HepG2 (cell line): ENCODE results near the gene METTL23. TPM values are rescaled to one million over a fixed set of nuclear protein-coding genes. Genes with fewer than 3 reads are reported as not detected.

Experiments
- ARID4A ChIP-seq: sonication (generic); formaldehyde crosslinking; IDR thresholded peaks from 2 replicates; pipeline ENCODE4 v1.5.0; 2020; ENCODE audit warnings: mild to moderate bottlenecking, missing genetic modification reagents, borderline replicate concordance
- MTA1 ChIP-seq: sonication (generic); formaldehyde crosslinking; IDR thresholded peaks from 2 replicates; pipeline ENCODE4 v1.4.0; 2020; ENCODE audit warnings: missing genetic modification reagents, mild to moderate bottlenecking, borderline replicate concordance
- PHF8 ChIP-seq: sonication (generic); formaldehyde crosslinking; IDR thresholded peaks from 2 replicates; pipeline ENCODE4 v1.5.0; 2020; ENCODE audit warnings: missing genetic modification reagents
- SP2 ChIP-seq: sonication (generic); formaldehyde crosslinking; IDR thresholded peaks from 2 replicates; pipeline ENCODE4 v1.5.1; 2020; ENCODE audit warnings: mild to moderate bottlenecking, missing genetic modification reagents
- TCF7 ChIP-seq: sonication (generic); IDR thresholded peaks from 2 replicates; pipeline ENCODE4 v1.6.1; 2016; ENCODE audit warnings: antibody characterized with exemption, low read depth
- TFAP4 ChIP-seq: sonication (generic); IDR thresholded peaks from 2 replicates; pipeline ENCODE4 v1.6.1; 2016; ENCODE audit warnings: low read depth, borderline replicate concordance
- YEATS2 ChIP-seq: sonication (generic); formaldehyde crosslinking; IDR thresholded peaks from 2 replicates; pipeline ENCODE4 v1.4.0; 2020; ENCODE audit warnings: missing genetic modification reagents, borderline replicate concordance
- YY1 ChIP-seq: IDR thresholded peaks from 2 replicates; pipeline ENCODE4 v1.6.1; 2011; ENCODE audit warnings: low read length, low read depth, moderate library complexity, mild to moderate bottlenecking; ENCODE audit not compliant: insufficient read depth, insufficient replicate concordance
- ZBTB1 ChIP-seq: sonication (generic); formaldehyde crosslinking; IDR thresholded peaks from 2 replicates; pipeline ENCODE4 v1.4.0; 2020; ENCODE audit warnings: missing genetic modification reagents, borderline replicate concordance
- ZBTB7A ChIP-seq: sonication (generic); formaldehyde crosslinking; IDR thresholded peaks from 2 replicates; pipeline ENCODE4 v1.8.0; 2022; ENCODE audit warnings: mild to moderate bottlenecking, missing genetic modification reagents
- ZFP82 ChIP-seq: sonication (generic); formaldehyde crosslinking; IDR thresholded peaks from 2 replicates; pipeline ENCODE4 v1.5.1; 2020; ENCODE audit warnings: mild to moderate bottlenecking, missing genetic modification reagents, borderline replicate concordance
- ZNF329 ChIP-seq: sonication (generic); formaldehyde crosslinking; IDR thresholded peaks from 2 replicates; pipeline ENCODE4 v1.9.0; 2021; ENCODE audit warnings: low read depth, mild to moderate bottlenecking, missing genetic modification reagents
- ZNF350 ChIP-seq: sonication (generic); formaldehyde crosslinking; IDR thresholded peaks from 2 replicates; pipeline ENCODE4 v1.4.0; 2020; ENCODE audit warnings: mild to moderate bottlenecking, low read depth, missing genetic modification reagents, borderline replicate concordance
- ZNF879 ChIP-seq: sonication (generic); formaldehyde crosslinking; IDR thresholded peaks from 2 replicates; pipeline ENCODE4 v1.8.1; 2023; ENCODE audit warnings: missing genetic modification reagents
- polyA plus RNA-seq, 8 experiments: library from polyadenylated mRNA; depleted of rRNA in 3 of 8; stranded (reverse) in 7 of 8; unstranded in 1 of 8; fragments of >200 nt; fragmentation: Illumina TruSeq in 4 of 8; extraction: Trizol in 4 of 8; gene quantifications; 2 replicates each; pipeline versions ENCODE4 v1.2.1 to v1.2.3, GENCODE V29; 2011 to 2016; ENCODE audit warnings: low read depth in 4 of 8, missing spikeins in 1 of 8, mixed read lengths in 1 of 8; ENCODE audit not compliant: insufficient read depth in 1 of 8
- total RNA-seq, 5 experiments: library from RNA; depleted of rRNA; stranded (reverse); fragments of >200 nt; fragmentation: Illumina TruSeq; extraction: Trizol; gene quantifications; 2 replicates each; pipeline ENCODE4 v1.2.3, GENCODE V29; 2016; ENCODE audit warnings: low read depth in 1 of 5
- TF ChIP-seq, protein P1 (sequence below): sonication (generic); formaldehyde crosslinking; IDR thresholded peaks from 2 replicates; pipeline ENCODE4 v1.5.0; 2020; ENCODE audit warnings: missing genetic modification reagents, mild to moderate bottlenecking, borderline replicate concordance
- TF ChIP-seq, protein P2 (sequence below): sonication (generic); formaldehyde crosslinking; IDR thresholded peaks from 2 replicates; pipeline ENCODE4 v1.5.0; 2020; ENCODE audit warnings: mild to moderate bottlenecking, missing genetic modification reagents
- TF ChIP-seq, protein P3 (sequence below): sonication (generic); formaldehyde crosslinking; IDR thresholded peaks from 2 replicates; pipeline ENCODE4 v1.5.0; 2020; ENCODE audit warnings: mild to moderate bottlenecking, missing genetic modification reagents

Gene METTL23
- total and polyA plus RNA-seq, 2 of the 13 experiments (the other 11 are each of a cell fraction or from before 2014, with no cell fraction given) = 39.9 to 104 TPM

GRCh38 chr17:76707985-76708807, 18.4 kb upstream of the METTL23 start (continued):
- TF ChIP-seq, protein P1, sequence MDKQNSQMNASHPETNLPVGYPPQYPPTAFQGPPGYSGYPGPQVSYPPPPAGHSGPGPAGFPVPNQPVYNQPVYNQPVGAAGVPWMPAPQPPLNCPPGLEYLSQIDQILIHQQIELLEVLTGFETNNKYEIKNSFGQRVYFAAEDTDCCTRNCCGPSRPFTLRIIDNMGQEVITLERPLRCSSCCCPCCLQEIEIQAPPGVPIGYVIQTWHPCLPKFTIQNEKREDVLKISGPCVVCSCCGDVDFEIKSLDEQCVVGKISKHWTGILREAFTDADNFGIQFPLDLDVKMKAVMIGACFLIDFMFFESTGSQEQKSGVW = no peak
- TF ChIP-seq ZBTB1 (CRISPR knock-in tag) (no peak), YEATS2 (CRISPR knock-in tag) (0 out of 2 replicates have a peak, but pooled peaks have one; percentile 11), ZNF879 (no peak), MTA1 (0 out of 2 replicates have a peak, but pooled peaks have one; percentile 56), ZBTB7A (CRISPR knock-in tag) (peak; percentile 95), SP2 (CRISPR knock-in tag) (no peak), PHF8 (CRISPR knock-in tag) (no peak), TFAP4 (peak; percentile 52; the same call in 1 of the 2 replicates), ZNF350 (CRISPR knock-in tag) (no peak), ZNF329 (no peak), TCF7 (no peak), YY1 (no peak), ZFP82 (no peak), ARID4A (CRISPR knock-in tag) (peak; percentile 36; the same call in 1 of the 2 replicates)
- TF ChIP-seq, protein P2, sequence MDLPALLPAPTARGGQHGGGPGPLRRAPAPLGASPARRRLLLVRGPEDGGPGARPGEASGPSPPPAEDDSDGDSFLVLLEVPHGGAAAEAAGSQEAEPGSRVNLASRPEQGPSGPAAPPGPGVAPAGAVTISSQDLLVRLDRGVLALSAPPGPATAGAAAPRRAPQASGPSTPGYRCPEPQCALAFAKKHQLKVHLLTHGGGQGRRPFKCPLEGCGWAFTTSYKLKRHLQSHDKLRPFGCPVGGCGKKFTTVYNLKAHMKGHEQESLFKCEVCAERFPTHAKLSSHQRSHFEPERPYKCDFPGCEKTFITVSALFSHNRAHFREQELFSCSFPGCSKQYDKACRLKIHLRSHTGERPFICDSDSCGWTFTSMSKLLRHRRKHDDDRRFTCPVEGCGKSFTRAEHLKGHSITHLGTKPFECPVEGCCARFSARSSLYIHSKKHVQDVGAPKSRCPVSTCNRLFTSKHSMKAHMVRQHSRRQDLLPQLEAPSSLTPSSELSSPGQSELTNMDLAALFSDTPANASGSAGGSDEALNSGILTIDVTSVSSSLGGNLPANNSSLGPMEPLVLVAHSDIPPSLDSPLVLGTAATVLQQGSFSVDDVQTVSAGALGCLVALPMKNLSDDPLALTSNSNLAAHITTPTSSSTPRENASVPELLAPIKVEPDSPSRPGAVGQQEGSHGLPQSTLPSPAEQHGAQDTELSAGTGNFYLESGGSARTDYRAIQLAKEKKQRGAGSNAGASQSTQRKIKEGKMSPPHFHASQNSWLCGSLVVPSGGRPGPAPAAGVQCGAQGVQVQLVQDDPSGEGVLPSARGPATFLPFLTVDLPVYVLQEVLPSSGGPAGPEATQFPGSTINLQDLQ (CRISPR knock-in tag) = no peak
- TF ChIP-seq, protein P3, sequence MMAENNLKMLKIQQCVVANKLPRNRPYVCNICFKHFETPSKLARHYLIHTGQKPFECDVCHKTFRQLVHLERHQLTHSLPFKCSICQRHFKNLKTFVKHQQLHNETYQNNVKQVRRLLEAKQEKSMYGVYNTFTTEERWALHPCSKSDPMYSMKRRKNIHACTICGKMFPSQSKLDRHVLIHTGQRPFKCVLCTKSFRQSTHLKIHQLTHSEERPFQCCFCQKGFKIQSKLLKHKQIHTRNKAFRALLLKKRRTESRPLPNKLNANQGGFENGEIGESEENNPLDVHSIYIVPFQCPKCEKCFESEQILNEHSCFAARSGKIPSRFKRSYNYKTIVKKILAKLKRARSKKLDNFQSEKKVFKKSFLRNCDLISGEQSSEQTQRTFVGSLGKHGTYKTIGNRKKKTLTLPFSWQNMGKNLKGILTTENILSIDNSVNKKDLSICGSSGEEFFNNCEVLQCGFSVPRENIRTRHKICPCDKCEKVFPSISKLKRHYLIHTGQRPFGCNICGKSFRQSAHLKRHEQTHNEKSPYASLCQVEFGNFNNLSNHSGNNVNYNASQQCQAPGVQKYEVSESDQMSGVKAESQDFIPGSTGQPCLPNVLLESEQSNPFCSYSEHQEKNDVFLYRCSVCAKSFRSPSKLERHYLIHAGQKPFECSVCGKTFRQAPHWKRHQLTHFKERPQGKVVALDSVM = no peak
